HCT116 (cell line): Measurements from ENCODE around the gene GPR173. TPM values are rescaled to one million over a fixed set of nuclear protein-coding genes. Genes with fewer than 3 reads are reported as not detected.

Experiments used
- ATAC-seq: fragments of 200-7000 bp; cut with Tn5 transposase; 2 replicates; pipeline ENCODE4 v1.9.1; 2020; ENCODE audit warnings: mild to moderate bottlenecking, moderate library complexity
- BruUV-seq: library from RNA; stranded (reverse); fragments of 400-500 nt; replicated peaks from 2 replicates; lab custom pipeline; 2021; lab: Mats Ljungman, UMichigan
- CTCF ChIA-PET: fragments of 300-600 bp; sonication (Branson Sonifier 250); formaldehyde crosslinking; loops from one replicate; lab custom pipeline; 2021; ENCODE audit warnings: antibody characterized with exemption; lab: Charles Lee
- POLR2A ChIA-PET: fragments of 300-600, 350-600 bp; sonication (Branson Sonifier 250); formaldehyde crosslinking; loops from one replicate; lab custom pipeline; 2021; ENCODE audit warnings: antibody characterized with exemption; lab: Charles Lee
- RAD21 ChIA-PET, 2 experiments: fragments of 300-600 bp; sonication (Branson Sonifier 250); formaldehyde crosslinking; loops; one replicate each; lab custom pipeline; 2023; ENCODE audit warnings: low total read pairs in 2 of 2; ENCODE audit not compliant: uncharacterized antibody in 2 of 2, unreplicated experiment in 2 of 2, low non-redundant PET in 1 of 2; lab: Charles Lee
- DNase-seq: peaks from one replicate; pipeline ENCODE4 v3.0.0-alpha.2; 2010; ENCODE audit warnings: low read depth, low spot score
- H2AFZ ChIP-seq: fragments of 200-600 bp; shearing (Covaris generic), sonication (generic); 2 replicates; pipeline ENCODE4 v1.6.1; 2017; ENCODE audit warnings: low read depth, mixed run types, mixed read lengths, antibody characterized with exemption, low read length; ENCODE audit not compliant: poor library complexity, severe bottlenecking
- H3K27ac ChIP-seq: 2 replicates; pipeline ENCODE4 v1.5.1; 2012; ENCODE audit warnings: low read depth, low read length
- H3K27me3 ChIP-seq: fragments of 200-600 bp; sonication (generic); 2 replicates; pipeline ENCODE4 v1.6.1; 2016; ENCODE audit warnings: mixed run types, low read length, mixed read lengths; ENCODE audit not compliant: insufficient read depth
- H3K36me3 ChIP-seq, 2 experiments: fragments of 200-500 bp in 1 of 2; fragments of 200-600 bp in 1 of 2; sonication (Bioruptor generic) in 1 of 2; sonication (generic) in 1 of 2; 2 replicates each; pipeline versions ENCODE4 v1.5.1 to v1.6.1; 2014 to 2016; ENCODE audit warnings: low read length in 2 of 2, inconsistent platforms in 1 of 2, mixed read lengths in 1 of 2, mixed run types in 1 of 2; ENCODE audit not compliant: insufficient read depth in 2 of 2, control insufficient read depth in 1 of 2
- H3K4me1 ChIP-seq, 2 experiments: fragments of 200-600 bp in 1 of 2; sonication (generic) in 1 of 2; 2 replicates each; pipeline versions ENCODE4 v1.5.1 to v1.6.1; 2012 to 2017; ENCODE audit warnings: low read length in 2 of 2, inconsistent platforms in 1 of 2, mild to moderate bottlenecking in 1 of 2, mixed read lengths in 1 of 2, mixed run types in 1 of 2, moderate library complexity in 1 of 2; ENCODE audit not compliant: insufficient read depth in 2 of 2, control insufficient read depth in 1 of 2
- H3K4me2 ChIP-seq: fragments of 200-600 bp; sonication (generic); 2 replicates; pipeline ENCODE4 v1.6.1; 2017; ENCODE audit warnings: mixed run types, low read length, mixed read lengths
- H3K4me3 ChIP-seq, 2 experiments: fragments of 200-600 bp in 1 of 2; sonication (generic) in 1 of 2; replicated peaks in 1 of 2; 2 replicates each; pipeline ENCODE4 v1.5.1; 2011 to 2016; ENCODE audit warnings: low read length in 2 of 2, control low read depth in 1 of 2, low read depth in 1 of 2, mild to moderate bottlenecking in 1 of 2, mixed read lengths in 1 of 2, mixed run types in 1 of 2
- H3K79me2 ChIP-seq: fragments of 200-600 bp; sonication (generic); 2 replicates; pipeline ENCODE4 v1.6.1; 2017; ENCODE audit warnings: mild to moderate bottlenecking, mixed run types, low read length, moderate library complexity, mixed read lengths; ENCODE audit not compliant: insufficient read depth
- H3K9ac ChIP-seq: fragments of 200-600 bp; sonication (generic); 2 replicates; pipeline ENCODE4 v1.6.1; 2016; ENCODE audit warnings: low read length, mixed read lengths
- H3K9me2 ChIP-seq: fragments of 200-600 bp; sonication (generic), shearing (Covaris generic); 2 replicates; pipeline ENCODE4 v1.6.1; 2017; ENCODE audit warnings: mixed run types, mild to moderate bottlenecking, moderate library complexity; ENCODE audit not compliant: insufficient read depth
- H3K9me3 ChIP-seq, 2 experiments: fragments of 200-500 bp in 1 of 2; fragments of 200-600 bp in 1 of 2; sonication (Bioruptor generic) in 1 of 2; sonication (generic) in 1 of 2; 2 replicates each; pipeline ENCODE4 v1.6.1; 2014 to 2017; ENCODE audit warnings: low read length in 2 of 2, mixed read lengths in 2 of 2, inconsistent platforms in 1 of 2, low read depth in 1 of 2, mild to moderate bottlenecking in 1 of 2, mixed run types in 1 of 2, moderate library complexity in 1 of 2; ENCODE audit not compliant: control insufficient read depth in 1 of 2, insufficient read depth in 1 of 2
- H4K20me1 ChIP-seq: fragments of 200-600 bp; sonication (generic), shearing (Covaris generic); 2 replicates; pipeline ENCODE4 v1.6.1; 2017; ENCODE audit warnings: mixed run types, mild to moderate bottlenecking, moderate library complexity; ENCODE audit not compliant: insufficient read depth
- EGR1 ChIP-seq: IDR thresholded peaks from 2 replicates; pipeline ENCODE4 v1.6.1; 2012; ENCODE audit warnings: low read depth
- ELF1 ChIP-seq: IDR thresholded peaks from 2 replicates; pipeline ENCODE4 v1.6.1; 2012; ENCODE audit warnings: low read depth, borderline replicate concordance
- JUND ChIP-seq: IDR thresholded peaks from 2 replicates; pipeline ENCODE4 v1.6.1; 2012
- MAX ChIP-seq: IDR thresholded peaks from 2 replicates; pipeline ENCODE4 v1.6.1; 2012
- ZFX ChIP-seq: fragments of 450-650 bp; IDR thresholded peaks from 2 replicates; pipeline ENCODE4 v1.6.1; 2017
- ZNF274 ChIP-seq: fragments of 200-500 bp; sonication (Bioruptor generic); IDR thresholded peaks from 2 replicates; pipeline ENCODE4 v1.6.1; 2014; ENCODE audit warnings: mild to moderate bottlenecking, low read depth, low read length, inconsistent platforms
- intact Hi-C: fragments of 100-400 bp; cut with micrococcal nuclease; formaldehyde crosslinking; loops from 2 replicates; pipeline ENCODE4 v1.10.0; 2022
- total RNA-seq: library from RNA; stranded (reverse); gene quantifications from one replicate; pipeline ENCODE4 v1.2.1, GENCODE V29; 2021; ENCODE audit not compliant: unreplicated experiment
- TF ChIP-seq, protein P1 (sequence below), 3 experiments: fragments of 200-600 bp in 1 of 3; sonication (generic) in 1 of 3; IDR thresholded peaks in 2 of 3; conservative IDR thresholded peaks in 1 of 3; 2 replicates each; pipeline ENCODE4 v1.5.1; 2012 to 2017; ENCODE audit warnings: low read depth in 2 of 3, low read length in 2 of 3, antibody characterized with exemption in 1 of 3, borderline replicate concordance in 1 of 3, control low read depth in 1 of 3, mild to moderate bottlenecking in 1 of 3, mixed read lengths in 1 of 3, mixed run types in 1 of 3, moderate library complexity in 1 of 3; ENCODE audit not compliant: insufficient read depth in 1 of 3
- TF ChIP-seq, protein P2 (sequence below): IDR thresholded peaks from 2 replicates; pipeline ENCODE4 v1.6.1; 2012

Gene GPR173
- total RNA-seq, 1 experiment from 2014 or later: 3.4 TPM

- no peaks in the 10 kb centered on the region for H4K20me1 ChIP-seq
- no peaks in the 10 kb centered on the region for H3K9me2 ChIP-seq
- CTCF ChIA-PET: no interaction called here
- H3K4me3 ChIP-seq: no peak overlapping the region
- H3K4me2 ChIP-seq: no peak overlapping the region
- POLR2A ChIA-PET: no interaction called here
- RAD21 ChIA-PET: no interaction called here
- no peak overlapping the region for H3K9ac ChIP-seq
- peaks cover 0 to 10% of the 10 kb centered on the region in 2 experiments; a peak in 1 of 4 replicates for H3K36me3 ChIP-seq
- peaks cover 3 to 13% of the 10 kb centered on the region in 2 experiments; a peak in 3 of 4 replicates for H3K4me1 ChIP-seq
- no TSS peak for BruUV-seq
- intact Hi-C loops: loop anchor here (1.0 kb wide), 1 partner anchor 18 kb away; no protein-coding TSS in a partner anchor
- no peak overlapping the region for H2AFZ ChIP-seq
- no peaks in the 10 kb centered on the region for H3K79me2 ChIP-seq
- TF ChIP-seq, protein P1, sequence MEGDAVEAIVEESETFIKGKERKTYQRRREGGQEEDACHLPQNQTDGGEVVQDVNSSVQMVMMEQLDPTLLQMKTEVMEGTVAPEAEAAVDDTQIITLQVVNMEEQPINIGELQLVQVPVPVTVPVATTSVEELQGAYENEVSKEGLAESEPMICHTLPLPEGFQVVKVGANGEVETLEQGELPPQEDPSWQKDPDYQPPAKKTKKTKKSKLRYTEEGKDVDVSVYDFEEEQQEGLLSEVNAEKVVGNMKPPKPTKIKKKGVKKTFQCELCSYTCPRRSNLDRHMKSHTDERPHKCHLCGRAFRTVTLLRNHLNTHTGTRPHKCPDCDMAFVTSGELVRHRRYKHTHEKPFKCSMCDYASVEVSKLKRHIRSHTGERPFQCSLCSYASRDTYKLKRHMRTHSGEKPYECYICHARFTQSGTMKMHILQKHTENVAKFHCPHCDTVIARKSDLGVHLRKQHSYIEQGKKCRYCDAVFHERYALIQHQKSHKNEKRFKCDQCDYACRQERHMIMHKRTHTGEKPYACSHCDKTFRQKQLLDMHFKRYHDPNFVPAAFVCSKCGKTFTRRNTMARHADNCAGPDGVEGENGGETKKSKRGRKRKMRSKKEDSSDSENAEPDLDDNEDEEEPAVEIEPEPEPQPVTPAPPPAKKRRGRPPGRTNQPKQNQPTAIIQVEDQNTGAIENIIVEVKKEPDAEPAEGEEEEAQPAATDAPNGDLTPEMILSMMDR (IDR thresholded peaks at IDR 0.05 in 2 of 3, conservative IDR thresholded peaks at IDR 0.05 in 1 of 3; ENCODE audit: borderline replicate concordance in 1 of 3, insufficient read depth in 1 of 3, low read depth in 2 of 3, low read length in 2 of 3): peak in 2 of 3 experiments; percentile 64 to 73; a peak in 4 of 6 replicates
- no peak for TF ChIP-seq MAX
- no peak for ATAC-seq
- H3K27me3 ChIP-seq: no peaks in the 10 kb centered on the region
- no peaks in the 10 kb centered on the region for H3K9me3 ChIP-seq
- DNase-seq: peak; percentile 34
- H3K27ac ChIP-seq: no peak overlapping the region
Measured at GRCh38 chrX:53089224-53089842, 40.7 kb downstream of the GPR173 start.

GRCh38 chrX:53089925-53090324 is 41.3 kb downstream of the GPR173 start:
- TF ChIP-seq ELF1 (no peak), ZNF274 (no peak), EGR1 (no peak), ZFX (no peak), JUND (no peak)
- TF ChIP-seq, protein P2, sequence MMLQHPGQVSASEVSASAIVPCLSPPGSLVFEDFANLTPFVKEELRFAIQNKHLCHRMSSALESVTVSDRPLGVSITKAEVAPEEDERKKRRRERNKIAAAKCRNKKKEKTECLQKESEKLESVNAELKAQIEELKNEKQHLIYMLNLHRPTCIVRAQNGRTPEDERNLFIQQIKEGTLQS: no peak

More at GRCh38 chrX:53089925-53090324, 41.3 kb downstream of the GPR173 start:
- no TSS peak for BruUV-seq
- Histone ChIP-seq H2AFZ (no peak overlapping the region), H3K36me3 (peaks cover 0 to 10% of the 10 kb centered on the region in 2 experiments; a peak in 1 of 4 replicates), H3K9me3 (no peaks in the 10 kb centered on the region), H3K4me2 (no peak overlapping the region), H3K9ac (no peak overlapping the region), H3K4me3 (no peak overlapping the region), H3K9me2 (no peaks in the 10 kb centered on the region), H3K27ac (no peak overlapping the region), H3K4me1 (peaks cover 3 to 17% of the 10 kb centered on the region in 2 experiments; a peak in 3 of 4 replicates), H4K20me1 (no peaks in the 10 kb centered on the region), H3K79me2 (peaks cover 3% of the 10 kb centered on the region; the same call in 1 of the 2 replicates), H3K27me3 (no peaks in the 10 kb centered on the region)
- ChIA-PET RAD21 (no interaction called here), CTCF (no interaction called here), POLR2A (interaction anchor here (1.3 kb wide), 1 partner anchor 8 kb away, joined by 4 read pairs; the partner anchor contains the start of gene TSPYL2)
- no peak for DNase-seq
- ATAC-seq: no peak
- intact Hi-C loops: loop anchor here (1.0 kb wide), 1 partner anchor 19 kb away; no protein-coding TSS in a partner anchor
